Osteocyte (in vitro differentiated cells): Measurements from ENCODE around the gene FBN1. TPM values are rescaled to one million over a fixed set of nuclear protein-coding genes. Genes with fewer than 3 reads are reported as not detected.

Experiments
- DNase-seq: peaks from one replicate; pipeline ENCODE4 v3.0.0; 2021; ENCODE audit warnings: mixed read lengths; ENCODE audit not compliant: unreplicated experiment; ENCODE audit errors: extremely low spot score
- H3K27ac Mint-ChIP-seq: one replicate; pipeline ENCODE4 v1.8.0; 2021; ENCODE audit warnings: mild to moderate bottlenecking, mixed read lengths; ENCODE audit not compliant: unreplicated experiment
- H3K27me3 Mint-ChIP-seq: one replicate; pipeline ENCODE4 v1.8.0; 2021; ENCODE audit warnings: mixed read lengths; ENCODE audit not compliant: unreplicated experiment
- H3K36me3 Mint-ChIP-seq: one replicate; pipeline ENCODE4 v1.8.0; 2021; ENCODE audit warnings: mixed read lengths; ENCODE audit not compliant: unreplicated experiment
- H3K4me1 Mint-ChIP-seq: one replicate; pipeline ENCODE4 v1.8.0; 2021; ENCODE audit warnings: mixed read lengths; ENCODE audit not compliant: unreplicated experiment
- H3K4me3 Mint-ChIP-seq: one replicate; pipeline ENCODE4 v1.8.0; 2021; ENCODE audit warnings: mild to moderate bottlenecking, moderate library complexity, mixed read lengths; ENCODE audit not compliant: unreplicated experiment
- H3K9me3 Mint-ChIP-seq: one replicate; pipeline ENCODE4 v1.8.0; 2021; ENCODE audit warnings: mixed read lengths; ENCODE audit not compliant: unreplicated experiment
- CTCF ChIP-seq: fragments of 200-600 bp; sonication (generic); IDR thresholded peaks from 2 replicates; pipeline ENCODE4 v1.5.0; 2021; ENCODE audit warnings: antibody characterized with exemption, mild to moderate bottlenecking, moderate library complexity
- total RNA-seq: library from RNA; stranded (reverse); gene quantifications from 2 replicates; pipeline ENCODE4 v1.2.1, GENCODE V29; 2021

FBN1 gene
- total RNA-seq, 1 donor from 2014 or later = 1,012 TPM

- Mint-ChIP-seq H3K9me3 (no peaks in the 10 kb centered on the region), H3K4me3 (no peak overlapping the region), H3K27me3 (no peaks in the 10 kb centered on the region), H3K27ac (peak overlapping the region; percentile 62), H3K36me3 (peaks cover 85% of the 10 kb centered on the region), H3K4me1 (peaks cover 35% of the 10 kb centered on the region)
- TF ChIP-seq CTCF = no peak
- no peak for DNase-seq
These were observed 134.5 kb downstream of the FBN1 start for GRCh38 chr15:48510976-48511375.

GRCh38 chr15:48507416-48508065 lies 138.0 kb downstream of the FBN1 start:
- Mint-ChIP-seq H3K36me3 (peaks cover 83% of the 10 kb centered on the region), H3K27ac (peak overlapping the region; percentile 76), H3K4me1 (peaks cover 15% of the 10 kb centered on the region), H3K9me3 (no peaks in the 10 kb centered on the region), H3K27me3 (no peaks in the 10 kb centered on the region), H3K4me3 (no peak overlapping the region)
- peak; percentile 69 for TF ChIP-seq CTCF
- no peak for DNase-seq

- H3K4me3 Mint-ChIP-seq = no peak overlapping the region
- no peak for DNase-seq
- peaks cover 77% of the 10 kb centered on the region for H3K36me3 Mint-ChIP-seq
- peak overlapping the region; percentile 54 for H3K27ac Mint-ChIP-seq
- H3K9me3 Mint-ChIP-seq = no peaks in the 10 kb centered on the region
- peaks cover 2% of the 10 kb centered on the region for H3K4me1 Mint-ChIP-seq
- no peaks in the 10 kb centered on the region for H3K27me3 Mint-ChIP-seq
- no peak for TF ChIP-seq CTCF
These were observed 140.4 kb downstream of the FBN1 start for GRCh38 chr15:48505067-48505466.

- Mint-ChIP-seq H3K27ac (peak overlapping the region; percentile 67), H3K9me3 (no peaks in the 10 kb centered on the region), H3K4me3 (no peak overlapping the region), H3K4me1 (peaks cover 8% of the 10 kb centered on the region), H3K27me3 (no peaks in the 10 kb centered on the region), H3K36me3 (peaks cover 77% of the 10 kb centered on the region)
- no peak for DNase-seq
- no peak for TF ChIP-seq CTCF
These were observed 144.3 kb downstream of the FBN1 start for GRCh38 chr15:48501208-48501607.

GRCh38 chr15:48500595-48500994 lies 144.9 kb downstream of the FBN1 start:
- Mint-ChIP-seq H3K4me1 (peaks cover 13% of the 10 kb centered on the region), H3K27me3 (no peaks in the 10 kb centered on the region), H3K9me3 (no peaks in the 10 kb centered on the region), H3K36me3 (peaks cover 80% of the 10 kb centered on the region), H3K4me3 (no peak overlapping the region), H3K27ac (peak overlapping the region; percentile 67)
- no peak for DNase-seq
- TF ChIP-seq CTCF = no peak
